Muscle of arm (tissue), 12 donors: ENCODE data around the gene NADK2. TPM values are rescaled to one million over a fixed set of nuclear protein-coding genes. Genes with fewer than 3 reads are reported as not detected.

Experiments used
- polyA plus RNA-seq, 12 donors: library from polyadenylated mRNA; unstranded; fragments of 120-200 nt; gene quantifications; one replicate each; pipeline ENCODE4 v1.2.1, GENCODE V29; 2013; ENCODE audit not compliant: insufficient read length in 12 of 12

Gene NADK2
- polyA plus RNA-seq, 12 donors, result 29.5 to 117 (median 45.5) TPM

Other genes with a start within 250 kb of the NADK2 start
- gene UGT3A2, start 175.0 kb downstream of the NADK2 start, polyA plus RNA-seq, result 1 to 10 TPM in 3 of 12 donors, under 1 TPM in 7, not detected in 2; 0.25 to 1.7 (median 0.66) TPM
- gene LMBRD2, start 90.0 kb downstream of the NADK2 start, polyA plus RNA-seq, result 10 to 100 TPM in 11 of 12 donors, not detected in 1; 11.1 to 19.3 (median 14.6) TPM
- gene SKP2, start 89.8 kb downstream of the NADK2 start, polyA plus RNA-seq, result 10 to 100 TPM in 11 of 12 donors, not detected in 1; 47.6 to 84.8 (median 61.7) TPM
- under 1 TPM in 10 of 12 donors, not detected in 2; 0.22 to 0.86 (median 0.53) TPM for gene RANBP3L, start 60.0 kb upstream of the NADK2 start, polyA plus RNA-seq